WTC11 (cell line): ENCODE results near the gene ROBO1.

Experiments
- ATF3 ChIP-seq: sonication (generic); formaldehyde crosslinking; conservative IDR thresholded peaks from 2 replicates; pipeline ENCODE4 v1.8.1; 2022; ENCODE audit warnings: mild to moderate bottlenecking, missing genetic modification reagents
- CTCF ChIP-seq: fragments of 200-600 bp; IDR thresholded peaks from 2 replicates; pipeline ENCODE4 v1.8.0; 2022; ENCODE audit warnings: antibody characterized with exemption
- E2F4 ChIP-seq: sonication (generic); formaldehyde crosslinking; IDR thresholded peaks from 2 replicates; pipeline ENCODE4 v1.8.1; 2022; ENCODE audit warnings: low read depth, mild to moderate bottlenecking, moderate library complexity, missing genetic modification reagents, borderline replicate concordance
- NFYB ChIP-seq: sonication (generic); formaldehyde crosslinking; conservative IDR thresholded peaks from 2 replicates; pipeline ENCODE4 v1.8.0; 2022; ENCODE audit warnings: low read depth, missing genetic modification reagents
- ZNF671 ChIP-seq: fragments of 250-450 bp; sonication (Bioruptor Pico); IDR thresholded peaks from 2 replicates; pipeline ENCODE4 v1.8.0; 2021; ENCODE audit warnings: mild to moderate bottlenecking

- no peak for TF ChIP-seq ZNF671 (CRISPR knock-in tag)
- TF ChIP-seq NFYB (CRISPR knock-in tag): no peak
- TF ChIP-seq CTCF: no peak
- TF ChIP-seq E2F4 (CRISPR knock-in tag): no peak
- TF ChIP-seq ATF3 (CRISPR knock-in tag): no peak
Observed at GRCh38 chr3:79041621-79042020, 726.2 kb downstream of the ROBO1 start.
